ENCODE measurements around the gene LYRM4.

The LYRM4 gene

GRCh38 chr6:5260661-5261544 lies at the start of gene LYRM4, which contains the start of gene FARS2:
TSS of gene LYRM4 (minus strand) at chr6:5260950. CDS start at chr6:5260733, 217 bp downstream.
TSS of gene FARS2 (plus strand) at chr6:5261513.
- ChIA-PET CTCF (interaction anchor here (0.6 to 2.8 kb wide), 8 partner anchors 10 to 203 kb away, joined by 3 to 17 read pairs (median 3); no protein-coding TSS in a partner anchor), POLR2A (interaction anchor here (1.2 kb wide), 1 partner anchor 117 kb away, joined by 3 read pairs; no protein-coding TSS in a partner anchor)
- TF ChIP-seq CTCF (IDR thresholded peaks at IDR 0.05; ENCODE audit: insufficient read depth, low read length, missing control alignments) = peak; percentile 35
- DNase-seq (ENCODE audit: low read depth, low spot score) = no peak
- H3K4me3 ChIP-seq (ENCODE audit: low read depth, low read length) = peak within 1 kb of the TSS; percentile 94

GRCh38 chr6:5308066-5308465 lies 47.3 kb upstream of the LYRM4 start:
- DNase-seq (ENCODE audit: low read depth, low spot score) = no peak
- POLR2A ChIA-PET = no interaction called here
- no peak for TF ChIP-seq CTCF (IDR thresholded peaks at IDR 0.05; ENCODE audit: insufficient read depth, low read length, missing control alignments)
- CTCF ChIA-PET = no interaction called here
- H3K4me3 ChIP-seq (ENCODE audit: low read depth, low read length) = no peak overlapping the region

- POLR2A ChIA-PET = no interaction called here
- no peak for TF ChIP-seq CTCF (IDR thresholded peaks at IDR 0.05; ENCODE audit: insufficient read depth, low read length, missing control alignments)
- CTCF ChIA-PET = no interaction called here
- DNase-seq (ENCODE audit: low read depth, low spot score) = no peak
- no peak overlapping the region for H3K4me3 ChIP-seq (ENCODE audit: low read depth, low read length)
Measured at GRCh38 chr6:5307058-5307457, 46.3 kb upstream of the LYRM4 start.

GRCh38 chr6:5305968-5306626 lies 45.3 kb upstream of the LYRM4 start:
- ChIA-PET POLR2A (no interaction called here), CTCF (interaction anchor here (1.0 to 1.5 kb wide), 5 partner anchors 17 to 162 kb away, joined by 3 to 4 read pairs (median 3); no protein-coding TSS in a partner anchor)
- no peak for DNase-seq (ENCODE audit: low read depth, low spot score)
- TF ChIP-seq CTCF (IDR thresholded peaks at IDR 0.05; ENCODE audit: insufficient read depth, low read length, missing control alignments) = no peak
- no peak overlapping the region for H3K4me3 ChIP-seq (ENCODE audit: low read depth, low read length)

- POLR2A ChIA-PET = no interaction called here
- no peak for TF ChIP-seq CTCF (IDR thresholded peaks at IDR 0.05; ENCODE audit: insufficient read depth, low read length, missing control alignments)
- H3K4me3 ChIP-seq (ENCODE audit: low read depth, low read length) = no peak overlapping the region
- CTCF ChIA-PET = interaction anchor here (0.9 to 3.6 kb wide), 4 partner anchors 8 to 160 kb away, joined by 3 to 20 read pairs (median 4); no protein-coding TSS in a partner anchor
- no peak for DNase-seq (ENCODE audit: low read depth, low spot score)
Measured at GRCh38 chr6:5303682-5304081, 42.9 kb upstream of the LYRM4 start.

Data from AG04449 (cell line).